Measurements from ENCODE around the gene UBA52.

DNA sequence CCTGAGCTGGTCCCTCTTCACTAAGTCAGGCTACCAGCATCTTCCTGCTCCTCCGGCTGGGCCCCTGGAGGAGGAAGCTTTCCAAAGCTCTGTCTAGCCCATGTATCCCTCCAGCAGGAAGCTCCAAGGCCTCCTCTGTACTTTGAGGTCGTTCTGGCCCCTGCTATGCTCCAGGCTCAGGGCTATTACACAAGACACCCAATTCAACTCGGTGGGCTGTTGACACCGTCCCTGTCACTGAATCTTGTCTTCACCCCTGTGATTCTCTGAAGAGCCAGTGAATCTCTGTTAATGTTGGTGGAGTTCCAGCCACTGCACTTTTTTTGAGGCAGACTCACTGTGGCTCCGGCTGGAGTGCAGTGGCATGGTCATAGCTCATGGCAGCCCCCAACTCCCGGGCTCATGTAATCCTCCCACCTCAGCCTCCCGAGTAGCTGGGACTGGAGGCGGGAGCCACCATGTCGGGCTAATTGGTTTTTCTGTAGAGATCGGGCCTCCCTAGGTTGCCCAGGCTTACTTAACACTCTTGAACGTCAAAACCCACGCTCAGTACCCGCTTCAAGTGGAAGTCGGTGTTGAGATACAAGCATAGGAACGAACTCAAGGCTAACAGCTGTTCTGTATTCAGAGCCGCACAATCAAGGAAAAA is 16.4 kb downstream of the UBA52 start:
- TF ChIP-seq, protein P1, sequence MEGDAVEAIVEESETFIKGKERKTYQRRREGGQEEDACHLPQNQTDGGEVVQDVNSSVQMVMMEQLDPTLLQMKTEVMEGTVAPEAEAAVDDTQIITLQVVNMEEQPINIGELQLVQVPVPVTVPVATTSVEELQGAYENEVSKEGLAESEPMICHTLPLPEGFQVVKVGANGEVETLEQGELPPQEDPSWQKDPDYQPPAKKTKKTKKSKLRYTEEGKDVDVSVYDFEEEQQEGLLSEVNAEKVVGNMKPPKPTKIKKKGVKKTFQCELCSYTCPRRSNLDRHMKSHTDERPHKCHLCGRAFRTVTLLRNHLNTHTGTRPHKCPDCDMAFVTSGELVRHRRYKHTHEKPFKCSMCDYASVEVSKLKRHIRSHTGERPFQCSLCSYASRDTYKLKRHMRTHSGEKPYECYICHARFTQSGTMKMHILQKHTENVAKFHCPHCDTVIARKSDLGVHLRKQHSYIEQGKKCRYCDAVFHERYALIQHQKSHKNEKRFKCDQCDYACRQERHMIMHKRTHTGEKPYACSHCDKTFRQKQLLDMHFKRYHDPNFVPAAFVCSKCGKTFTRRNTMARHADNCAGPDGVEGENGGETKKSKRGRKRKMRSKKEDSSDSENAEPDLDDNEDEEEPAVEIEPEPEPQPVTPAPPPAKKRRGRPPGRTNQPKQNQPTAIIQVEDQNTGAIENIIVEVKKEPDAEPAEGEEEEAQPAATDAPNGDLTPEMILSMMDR (IDR thresholded peaks at IDR 0.05; ENCODE audit: poor library complexity): no peak
- TF ChIP-seq EZH2 (IDR thresholded peaks at IDR 0.05; ENCODE audit: borderline replicate concordance) (no peak), EZH2phosphoT487 (IDR thresholded peaks at IDR 0.05; ENCODE audit: low read depth, severe bottlenecking, unreplicated experiment) (no peak)

All from hepatocyte (in vitro differentiated cells).